Chondrocyte (in vitro differentiated cells): ENCODE data around the gene CFAP77. TPM values are rescaled to one million over a fixed set of nuclear protein-coding genes. Genes with fewer than 3 reads are reported as not detected.

Experiments
- DNase-seq: peaks from one replicate; pipeline ENCODE4 v3.0.0; 2021; ENCODE audit warnings: mixed read lengths, low spot score
- H3K27ac Mint-ChIP-seq: one replicate; pipeline ENCODE4 v1.8.0; 2021; ENCODE audit warnings: mild to moderate bottlenecking, moderate library complexity, mixed read lengths; ENCODE audit not compliant: unreplicated experiment
- H3K27me3 Mint-ChIP-seq: 2 replicates; pipeline ENCODE4 v1.8.0; 2021; ENCODE audit warnings: low read depth, mixed read lengths
- H3K36me3 Mint-ChIP-seq: 2 replicates; pipeline ENCODE4 v1.8.0; 2021; ENCODE audit warnings: low read depth, mixed read lengths
- H3K4me1 Mint-ChIP-seq: 2 replicates; pipeline ENCODE4 v1.8.0; 2021; ENCODE audit warnings: low read depth, mild to moderate bottlenecking, mixed read lengths
- H3K4me3 Mint-ChIP-seq: one replicate; pipeline ENCODE4 v1.8.0; 2021; ENCODE audit warnings: mild to moderate bottlenecking, moderate library complexity, mixed read lengths; ENCODE audit not compliant: unreplicated experiment
- H3K9me3 Mint-ChIP-seq: 2 replicates; pipeline ENCODE4 v1.8.0; 2021; ENCODE audit warnings: low read depth, mixed read lengths
- total RNA-seq: library from RNA; stranded (reverse); gene quantifications from 3 replicates; pipeline ENCODE4 v1.2.1, GENCODE V29; 2021
- TF ChIP-seq, protein P1 (sequence below): fragments of 200-600 bp; sonication (generic); IDR thresholded peaks from 2 replicates; pipeline ENCODE4 v1.5.0; 2021; ENCODE audit warnings: antibody characterized with exemption, mild to moderate bottlenecking, moderate library complexity

Gene CFAP77
- total RNA-seq, 1 donor from 2014 or later: 0.47 TPM

DNA sequence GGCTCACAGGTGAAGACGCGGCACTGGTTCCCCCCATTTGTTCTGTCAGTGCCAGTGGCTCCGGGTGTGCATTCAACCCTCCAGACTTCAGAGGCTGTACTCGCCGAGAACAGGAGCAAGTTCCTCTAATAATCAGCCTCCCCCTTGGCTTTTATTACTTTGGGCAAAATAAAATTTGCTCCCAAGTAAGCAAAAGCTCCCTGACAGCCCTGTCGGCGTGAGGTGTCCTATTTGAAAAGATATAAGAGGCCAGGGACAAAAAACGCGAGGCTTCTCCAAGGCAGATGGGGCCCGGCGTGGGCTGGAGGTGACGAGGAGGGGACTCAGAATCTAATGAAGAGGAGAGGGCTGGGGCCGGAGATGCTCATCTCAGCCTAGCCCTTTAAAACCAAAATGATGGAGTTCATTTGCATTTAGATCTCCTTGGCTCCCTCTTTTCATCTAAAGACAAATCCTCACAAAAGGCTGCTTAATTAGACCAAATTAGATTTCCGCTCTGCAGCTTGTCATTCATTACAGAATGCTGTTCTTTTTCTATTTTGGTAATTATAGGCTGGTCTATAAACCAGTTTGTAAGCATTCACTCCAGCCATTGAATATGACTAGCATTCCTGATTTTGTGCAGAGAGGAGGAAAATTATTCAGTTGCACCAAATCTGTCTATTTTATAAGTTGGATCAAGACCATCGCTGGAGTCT lies 68.5 kb downstream of the CFAP77 start:
- no peaks in the 10 kb centered on the region for H3K9me3 Mint-ChIP-seq
- no peaks in the 10 kb centered on the region for H3K36me3 Mint-ChIP-seq
- no peak overlapping the region for H3K4me3 Mint-ChIP-seq
- H3K27ac Mint-ChIP-seq: no peak overlapping the region
- TF ChIP-seq, protein P1, sequence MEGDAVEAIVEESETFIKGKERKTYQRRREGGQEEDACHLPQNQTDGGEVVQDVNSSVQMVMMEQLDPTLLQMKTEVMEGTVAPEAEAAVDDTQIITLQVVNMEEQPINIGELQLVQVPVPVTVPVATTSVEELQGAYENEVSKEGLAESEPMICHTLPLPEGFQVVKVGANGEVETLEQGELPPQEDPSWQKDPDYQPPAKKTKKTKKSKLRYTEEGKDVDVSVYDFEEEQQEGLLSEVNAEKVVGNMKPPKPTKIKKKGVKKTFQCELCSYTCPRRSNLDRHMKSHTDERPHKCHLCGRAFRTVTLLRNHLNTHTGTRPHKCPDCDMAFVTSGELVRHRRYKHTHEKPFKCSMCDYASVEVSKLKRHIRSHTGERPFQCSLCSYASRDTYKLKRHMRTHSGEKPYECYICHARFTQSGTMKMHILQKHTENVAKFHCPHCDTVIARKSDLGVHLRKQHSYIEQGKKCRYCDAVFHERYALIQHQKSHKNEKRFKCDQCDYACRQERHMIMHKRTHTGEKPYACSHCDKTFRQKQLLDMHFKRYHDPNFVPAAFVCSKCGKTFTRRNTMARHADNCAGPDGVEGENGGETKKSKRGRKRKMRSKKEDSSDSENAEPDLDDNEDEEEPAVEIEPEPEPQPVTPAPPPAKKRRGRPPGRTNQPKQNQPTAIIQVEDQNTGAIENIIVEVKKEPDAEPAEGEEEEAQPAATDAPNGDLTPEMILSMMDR: no peak
- H3K27me3 Mint-ChIP-seq: peaks cover 37% of the 10 kb centered on the region
- peak; percentile 53 for DNase-seq
- H3K4me1 Mint-ChIP-seq: peaks cover 6% of the 10 kb centered on the region

DNA sequence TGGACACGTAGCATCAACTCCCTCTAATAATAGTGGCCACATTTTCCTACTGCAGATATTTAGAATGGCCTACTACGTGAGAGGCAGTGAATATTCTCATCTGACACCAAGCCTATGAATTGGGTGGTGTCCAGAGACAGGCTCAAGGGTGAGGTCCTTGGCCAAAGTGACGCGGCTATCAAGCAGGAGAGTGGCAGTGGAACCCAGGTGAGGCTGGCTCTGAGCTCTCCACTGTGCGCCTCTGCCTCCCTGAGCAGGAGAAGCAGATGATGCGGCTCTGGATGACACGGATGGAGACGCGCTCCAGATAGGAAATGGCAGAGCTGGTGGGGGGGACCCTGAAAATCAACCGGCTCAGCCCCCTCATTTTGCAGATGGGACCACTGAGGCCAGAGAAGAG lies 69.7 kb downstream of the CFAP77 start:
- Mint-ChIP-seq H3K27me3 (peaks cover 33% of the 10 kb centered on the region), H3K27ac (no peak overlapping the region), H3K36me3 (no peaks in the 10 kb centered on the region), H3K9me3 (no peaks in the 10 kb centered on the region), H3K4me1 (no peaks in the 10 kb centered on the region), H3K4me3 (no peak overlapping the region)
- TF ChIP-seq, protein P1: no peak
- no peak for DNase-seq

DNA sequence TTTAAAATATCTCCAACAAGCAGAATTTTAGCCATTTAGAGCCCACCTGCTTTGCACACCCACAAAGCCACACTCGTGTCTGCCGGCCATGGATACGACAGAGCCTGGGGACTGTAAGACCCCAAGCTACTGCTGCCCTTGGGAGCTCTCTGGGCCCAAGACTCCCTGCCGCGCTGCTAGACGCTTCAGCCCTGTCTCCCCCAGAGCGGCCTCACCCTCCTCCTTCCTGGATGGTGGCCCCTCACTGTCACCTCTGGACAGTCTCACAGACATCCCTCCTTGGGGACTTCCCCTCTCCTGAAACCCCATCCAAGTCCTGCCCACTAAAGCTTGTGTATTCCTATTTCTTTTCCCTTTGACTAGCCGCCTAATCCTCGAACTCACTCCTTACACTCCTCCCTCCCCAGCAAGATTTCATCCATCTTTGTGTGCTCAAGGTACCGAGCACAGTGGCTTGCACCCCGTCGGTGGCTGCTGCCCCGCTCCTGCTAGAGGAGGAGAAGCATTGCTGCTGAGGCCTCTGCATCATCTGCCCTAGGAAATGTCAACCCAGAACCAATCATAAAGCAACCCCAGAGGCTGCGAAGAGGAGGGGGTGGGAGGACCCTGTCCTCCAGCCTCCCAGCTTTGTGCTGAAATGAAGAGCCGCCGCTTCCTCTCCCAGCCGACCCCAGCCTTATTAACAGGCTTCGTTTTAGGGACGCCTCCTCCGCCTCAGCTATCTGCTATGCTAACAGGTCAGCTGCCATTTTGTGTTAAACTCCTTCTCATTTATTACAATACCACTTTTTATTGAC lies 71.2 kb downstream of the CFAP77 start:
- H3K27ac Mint-ChIP-seq: no peak overlapping the region
- H3K4me1 Mint-ChIP-seq: no peaks in the 10 kb centered on the region
- TF ChIP-seq, protein P1: no peak
- no peaks in the 10 kb centered on the region for H3K9me3 Mint-ChIP-seq
- H3K36me3 Mint-ChIP-seq: no peaks in the 10 kb centered on the region
- no peak overlapping the region for H3K4me3 Mint-ChIP-seq
- DNase-seq: peak; percentile 47
- peaks cover 29% of the 10 kb centered on the region for H3K27me3 Mint-ChIP-seq

DNA sequence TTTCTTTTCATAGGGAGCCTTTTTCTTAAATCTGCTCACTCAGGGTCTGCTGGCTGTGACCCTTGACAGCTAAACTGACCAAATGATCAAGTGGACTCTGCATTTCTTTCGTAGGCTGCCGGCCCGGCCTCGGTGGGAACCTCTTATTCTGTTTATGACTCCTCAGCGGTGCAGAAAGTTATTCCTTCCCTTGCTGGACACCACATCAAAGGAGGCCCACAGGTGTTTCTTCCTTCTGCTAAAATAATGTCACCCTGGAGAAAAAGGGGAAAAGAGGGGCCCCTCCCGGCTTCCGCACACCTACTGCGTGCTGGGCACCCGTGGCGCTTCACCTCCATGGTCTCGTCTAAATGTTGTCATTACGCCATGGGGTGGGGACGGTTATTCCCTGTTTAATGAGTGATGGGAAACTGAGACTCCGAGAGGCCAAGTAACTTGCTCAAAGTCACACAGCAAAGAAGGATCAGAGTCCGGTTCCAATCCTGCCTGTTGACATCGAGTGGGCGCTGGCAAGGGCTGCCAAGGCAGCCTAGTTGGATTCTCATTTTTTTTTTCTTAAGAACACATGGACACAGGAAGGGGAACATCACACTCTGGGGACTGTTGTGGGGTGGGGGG lies 72.3 kb downstream of the CFAP77 start:
- H3K27ac Mint-ChIP-seq: no peak overlapping the region
- no peak for DNase-seq
- TF ChIP-seq, protein P1: no peak
- no peak overlapping the region for H3K4me3 Mint-ChIP-seq
- no peaks in the 10 kb centered on the region for H3K9me3 Mint-ChIP-seq
- H3K36me3 Mint-ChIP-seq: no peaks in the 10 kb centered on the region
- peaks cover 32% of the 10 kb centered on the region for H3K27me3 Mint-ChIP-seq
- H3K4me1 Mint-ChIP-seq: no peaks in the 10 kb centered on the region

DNA sequence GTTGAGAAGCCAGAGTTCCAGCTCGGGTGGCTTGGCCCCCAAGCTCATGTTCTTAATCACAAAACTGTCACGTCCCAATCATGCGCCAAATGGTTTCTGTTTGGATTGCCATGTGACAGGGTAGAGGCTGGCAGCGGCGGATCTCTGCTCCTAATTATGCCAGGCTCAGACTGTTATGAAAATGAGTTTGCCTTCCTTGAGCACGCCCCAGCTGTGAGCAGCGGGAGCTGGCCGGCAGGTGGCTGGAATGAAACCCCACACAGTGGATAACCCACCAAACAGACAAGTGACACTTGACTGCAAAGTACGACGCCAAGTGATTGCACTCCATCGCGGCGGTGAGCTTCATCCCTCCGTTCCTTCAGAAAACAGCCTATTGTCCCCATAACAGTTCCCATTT lies 75.4 kb downstream of the CFAP77 start:
- Mint-ChIP-seq H3K27me3 (peaks cover 54% of the 10 kb centered on the region), H3K4me3 (no peak overlapping the region), H3K4me1 (no peaks in the 10 kb centered on the region), H3K9me3 (no peaks in the 10 kb centered on the region), H3K36me3 (peaks cover 1% of the 10 kb centered on the region), H3K27ac (no peak overlapping the region)
- no peak for DNase-seq
- TF ChIP-seq, protein P1: no peak
